Measurements from ENCODE around the gene DNAH8.

The DNAH8 gene, protein sequence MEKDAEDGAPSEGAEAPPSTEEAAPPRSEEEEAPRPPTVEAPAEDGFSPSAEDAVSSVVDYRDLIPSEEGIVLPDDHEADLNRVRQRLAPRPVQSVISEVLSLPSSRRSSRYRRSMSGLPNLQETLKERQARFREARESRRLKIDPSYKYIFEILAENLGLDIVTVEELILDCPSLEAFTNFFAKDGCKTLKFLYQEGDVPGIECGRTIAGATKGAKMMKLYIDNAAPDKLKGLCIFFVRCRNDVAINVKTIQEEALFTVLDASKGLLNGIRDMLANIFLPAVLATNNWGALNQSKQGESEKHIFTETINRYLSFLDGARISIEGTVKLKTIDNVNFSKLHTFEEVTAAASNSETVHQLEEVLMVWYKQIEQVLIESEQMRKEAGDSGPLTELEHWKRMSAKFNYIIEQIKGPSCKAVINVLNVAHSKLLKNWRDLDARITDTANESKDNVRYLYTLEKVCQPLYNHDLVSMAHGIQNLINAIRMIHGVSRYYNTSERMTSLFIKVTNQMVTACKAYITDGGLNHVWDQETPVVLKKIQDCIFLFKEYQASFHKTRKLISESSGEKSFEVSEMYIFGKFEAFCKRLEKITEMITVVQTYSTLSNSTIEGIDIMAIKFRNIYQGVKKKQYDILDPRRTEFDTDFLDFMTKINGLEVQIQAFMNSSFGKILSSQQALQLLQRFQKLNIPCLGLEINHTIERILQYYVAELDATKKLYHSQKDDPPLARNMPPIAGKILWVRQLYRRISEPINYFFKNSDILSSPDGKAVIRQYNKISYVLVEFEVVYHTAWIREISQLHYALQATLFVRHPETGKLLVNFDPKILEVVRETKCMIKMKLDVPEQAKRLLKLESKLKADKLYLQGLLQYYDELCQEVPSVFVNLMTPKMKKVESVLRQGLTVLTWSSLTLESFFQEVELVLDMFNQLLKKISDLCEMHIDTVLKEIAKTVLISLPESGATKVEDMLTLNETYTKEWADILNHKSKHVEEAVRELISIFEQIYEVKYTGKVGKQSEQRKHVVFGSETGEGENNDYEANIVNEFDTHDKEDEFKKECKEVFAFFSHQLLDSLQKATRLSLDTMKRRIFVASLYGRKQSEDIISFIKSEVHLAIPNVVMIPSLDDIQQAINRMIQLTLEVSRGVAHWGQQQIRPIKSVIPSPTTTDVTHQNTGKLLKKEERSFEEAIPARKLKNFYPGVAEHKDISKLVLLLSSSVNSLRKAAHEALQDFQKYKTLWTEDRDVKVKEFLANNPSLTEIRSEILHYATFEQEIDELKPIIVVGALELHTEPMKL (N-terminal part only)

DNA sequence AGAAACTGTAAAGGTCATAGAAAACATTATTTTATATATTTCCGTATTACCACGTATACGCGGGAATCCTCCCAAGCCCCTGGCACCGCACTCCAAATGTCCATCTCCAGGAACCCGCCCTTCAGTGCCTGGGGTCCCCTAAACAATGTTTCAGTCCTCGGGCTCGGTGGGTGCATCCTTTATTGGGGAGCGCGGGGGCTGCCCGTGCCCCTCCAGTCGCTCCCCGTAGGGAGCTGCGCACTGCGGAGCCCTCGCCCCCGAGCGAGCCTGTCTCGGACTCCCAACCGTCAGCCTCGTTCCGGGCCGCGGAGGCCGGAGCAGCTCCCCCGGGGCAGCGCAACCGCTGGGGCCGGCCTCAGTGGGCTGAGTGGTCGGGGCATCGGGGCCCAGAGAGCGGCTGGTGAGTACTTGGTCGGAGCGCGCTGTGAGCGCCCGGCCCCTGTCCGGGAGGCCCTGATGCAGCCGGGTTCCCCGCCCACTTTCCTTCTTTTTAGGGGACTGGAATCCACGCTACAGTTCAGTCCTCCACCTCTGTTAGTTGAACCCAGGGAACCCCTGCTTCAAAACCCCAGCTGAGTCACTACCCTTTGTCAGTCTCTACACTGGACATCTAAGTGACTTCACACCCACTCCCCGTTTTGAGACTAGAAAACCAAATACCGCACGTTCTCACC, at the start of gene DNAH8:
DNAH8 (plus strand) TSS at position 296 of the 674 bp plus-strand sequence. CDS start 7,499 bp downstream, outside the sequence.
- no peak for DNase-seq

DNA sequence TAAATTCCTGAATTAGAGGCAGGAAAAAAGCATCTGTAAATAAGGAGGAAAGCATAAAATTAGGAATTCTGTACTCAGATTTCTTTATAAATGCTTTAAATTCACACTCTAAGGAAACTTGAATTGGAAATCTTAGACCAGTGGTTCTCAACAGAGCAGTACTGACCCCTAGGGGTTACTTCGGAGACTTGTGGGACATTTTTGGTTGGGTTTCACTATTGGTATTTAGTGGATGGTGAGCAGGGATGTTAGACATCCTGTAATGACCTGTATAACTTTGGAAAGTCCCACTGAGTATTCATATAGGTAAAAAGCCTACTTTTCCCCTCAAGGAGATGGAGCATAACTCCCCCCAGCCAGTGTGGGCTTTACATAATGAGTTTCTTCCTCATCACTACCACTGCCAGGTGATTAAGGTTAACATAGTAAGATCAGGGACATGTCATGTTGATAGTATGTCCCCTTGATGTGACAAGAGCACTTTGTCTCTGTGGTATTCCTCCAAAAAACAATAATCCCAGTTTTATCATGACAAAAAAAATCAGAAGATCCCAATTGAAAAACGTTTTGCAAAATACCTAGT, 43.1 kb upstream of the DNAH8 start:
- peak in 3 of 56 donors; percentile 7 to 39 (median 13) for DNase-seq

DNA sequence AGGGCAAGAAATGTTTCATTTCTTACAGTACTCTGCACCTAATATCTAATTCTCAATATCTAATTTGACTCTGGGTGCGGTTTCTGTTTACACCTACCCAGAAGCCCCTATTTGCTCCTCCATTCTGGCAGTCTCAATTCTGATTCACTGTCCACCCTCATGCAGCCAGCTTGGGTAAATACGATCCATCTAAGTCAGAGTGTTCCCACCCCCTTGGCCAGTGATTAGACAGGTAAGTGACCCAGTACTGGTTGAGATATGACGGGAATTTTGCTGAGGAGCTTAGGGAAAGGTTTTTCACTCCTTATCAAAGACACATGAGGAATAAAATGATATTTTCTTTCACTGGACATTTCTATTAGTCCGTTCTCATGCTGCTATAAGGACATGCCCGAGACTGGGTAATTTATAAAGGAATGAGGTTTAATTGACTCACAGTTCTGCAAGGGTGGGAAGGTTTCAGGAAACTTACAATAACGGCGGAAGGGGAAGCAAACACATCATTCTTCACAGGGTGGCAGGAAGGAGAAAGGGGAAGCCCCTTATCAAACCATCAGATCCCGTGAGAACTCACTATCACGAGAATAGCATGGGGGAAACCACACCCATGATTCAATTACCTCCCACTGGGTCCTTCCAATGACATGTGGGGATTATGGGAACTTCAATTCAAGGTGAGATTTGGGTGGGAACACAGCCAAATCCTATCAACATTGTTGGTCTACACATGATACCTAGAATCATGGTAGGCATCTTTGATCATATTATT, 41.5 kb upstream of the DNAH8 start:
- DNase-seq: no peak

DNA sequence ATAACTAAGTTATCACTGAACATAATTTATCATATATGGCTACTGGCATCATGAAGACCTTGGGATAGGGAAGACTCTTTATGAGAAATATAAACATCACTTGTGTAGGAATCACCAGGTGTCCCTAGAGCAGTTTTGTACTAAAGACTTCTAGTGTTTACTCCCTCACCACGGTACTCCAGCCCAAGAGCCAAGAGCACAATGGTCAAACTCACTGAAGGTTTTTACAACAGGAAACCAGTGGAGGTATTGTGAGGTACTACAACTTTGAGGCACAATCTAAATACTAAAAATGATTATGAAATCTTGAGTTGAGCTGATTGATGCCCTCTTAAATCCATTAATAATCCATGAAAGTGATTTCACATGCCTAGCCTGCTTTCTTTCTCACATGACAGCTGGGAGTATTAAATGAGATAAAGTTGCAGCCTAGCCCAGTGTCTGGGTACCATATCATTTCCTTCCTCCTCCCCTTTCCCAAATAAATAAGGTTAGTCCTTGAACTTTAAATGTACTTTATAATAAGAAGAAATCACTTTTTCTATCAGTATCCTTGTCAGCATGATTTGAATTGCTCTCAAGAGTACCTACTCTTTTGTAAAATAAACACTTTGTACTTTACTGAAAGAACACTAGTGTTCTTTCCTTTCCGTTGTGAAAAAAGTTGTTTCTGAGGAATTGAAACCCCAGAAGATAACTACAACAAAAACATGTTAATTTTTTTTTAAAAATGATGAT, 38.7 kb upstream of the DNAH8 start:
- DNase-seq: no peak

DNA sequence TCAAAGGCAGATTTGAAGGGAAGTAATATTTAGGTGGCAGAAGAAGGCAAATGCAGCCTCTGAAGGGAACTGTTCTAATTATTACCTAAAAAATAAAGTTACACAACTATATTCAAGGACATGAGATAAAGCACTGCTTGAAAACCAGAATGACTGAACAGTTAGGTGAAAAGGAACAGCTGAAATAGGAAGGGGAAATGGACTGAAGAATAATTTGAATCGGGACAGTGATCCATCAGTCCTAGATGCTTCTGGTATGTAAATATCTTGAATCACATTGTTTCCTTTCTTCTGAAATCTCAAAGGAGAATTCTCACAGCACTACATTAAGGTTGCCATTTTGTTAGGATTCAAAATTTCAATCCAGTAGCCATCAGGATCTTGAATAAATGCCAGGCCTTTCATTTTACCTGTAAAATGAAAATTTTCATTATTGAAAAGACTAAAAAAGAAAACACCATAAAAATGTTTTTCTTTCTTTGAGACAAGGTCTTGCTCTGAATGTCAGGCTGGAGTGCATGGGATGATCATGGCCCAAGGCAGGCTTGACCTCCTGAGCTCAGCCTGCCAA, 38.1 kb upstream of the DNAH8 start:
- DNase-seq: no peak

DNA sequence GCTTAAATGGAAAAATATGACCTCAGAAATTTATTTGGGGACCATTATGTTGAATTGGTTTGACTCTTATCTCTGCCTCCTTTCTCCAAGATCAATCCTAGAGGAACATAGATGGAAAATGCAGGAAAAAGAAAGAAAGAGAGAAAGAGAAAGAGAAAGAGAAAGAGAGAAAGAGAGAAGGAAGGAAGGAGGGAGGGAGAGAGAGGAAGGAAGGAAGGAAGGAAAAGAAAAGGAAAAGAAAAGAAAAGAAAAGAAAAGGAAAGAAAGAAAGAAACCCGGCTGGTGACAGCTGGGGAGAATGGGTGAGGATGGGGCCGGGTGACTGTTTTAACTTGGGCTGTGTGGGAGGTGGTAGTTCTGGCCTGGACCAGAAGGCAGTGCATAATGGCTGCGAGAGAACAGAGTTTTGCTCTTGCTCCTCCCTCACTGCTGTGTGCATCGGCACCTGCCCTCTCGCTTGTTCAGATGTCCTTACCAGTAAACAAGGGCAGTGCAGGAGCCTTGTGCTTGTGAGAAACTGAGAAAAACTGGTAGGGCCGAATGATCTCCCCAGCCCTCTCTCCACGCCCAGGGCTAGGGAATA, 36.8 kb upstream of the DNAH8 start:
- no peak for DNase-seq

DNA sequence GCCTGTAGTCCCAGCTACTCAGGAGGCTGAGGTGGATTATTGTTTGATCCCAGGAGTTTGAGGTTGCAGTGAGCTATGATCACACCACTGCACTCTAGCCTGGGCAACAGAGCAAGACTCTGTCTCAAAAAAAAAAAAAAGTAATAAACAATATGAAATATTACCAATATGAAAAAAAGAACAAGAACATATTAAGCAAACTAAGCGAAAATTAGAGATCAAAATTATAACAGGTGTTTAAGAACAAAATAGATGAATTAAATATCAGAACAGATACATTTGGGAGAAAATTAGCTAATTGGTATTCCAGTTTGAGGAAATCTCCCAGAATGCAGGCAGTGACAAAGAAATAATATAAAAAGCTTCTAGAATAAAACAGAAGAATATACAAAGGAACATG, 35.4 kb upstream of the DNAH8 start:
- DNase-seq: no peak

DNA sequence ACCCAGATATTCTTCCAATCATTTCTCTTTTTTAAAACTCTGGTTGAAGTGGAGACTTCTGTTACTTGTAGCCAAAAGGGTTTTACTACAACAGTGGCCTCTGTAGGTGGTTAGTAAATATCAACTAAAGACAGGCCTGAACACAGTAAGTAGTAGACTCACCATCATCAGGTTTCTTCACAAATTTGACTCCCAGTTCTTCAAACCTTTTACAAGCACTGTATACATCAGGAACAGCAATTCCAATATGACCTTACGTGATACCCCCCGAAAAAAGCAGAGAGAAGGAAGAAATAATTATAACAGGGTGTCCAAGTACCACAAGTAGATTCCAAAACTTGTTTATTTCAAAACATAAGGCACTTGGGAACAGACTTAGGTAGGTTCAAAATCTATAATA, 33.3 kb upstream of the DNAH8 start:
- DNase-seq: no peak

DNA sequence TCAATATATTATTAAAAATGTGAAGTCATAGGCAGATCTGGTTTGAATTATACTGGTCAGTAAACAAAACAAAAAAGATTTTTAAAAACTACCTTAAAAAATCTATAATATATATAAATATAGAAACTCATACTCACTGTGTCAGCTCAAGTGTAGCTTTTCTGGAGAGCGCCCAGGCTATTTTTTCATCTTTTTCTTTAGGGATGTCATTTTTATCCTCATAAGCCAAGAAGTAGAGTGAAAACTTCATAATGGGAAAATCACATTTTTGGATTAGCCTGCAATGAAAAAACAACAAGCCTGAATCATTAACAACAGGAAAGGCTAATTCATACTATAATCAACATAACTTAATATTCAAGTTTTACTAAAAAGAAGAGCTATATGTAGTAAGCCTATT, 30.9 kb upstream of the DNAH8 start:
- no peak for DNase-seq

DNA sequence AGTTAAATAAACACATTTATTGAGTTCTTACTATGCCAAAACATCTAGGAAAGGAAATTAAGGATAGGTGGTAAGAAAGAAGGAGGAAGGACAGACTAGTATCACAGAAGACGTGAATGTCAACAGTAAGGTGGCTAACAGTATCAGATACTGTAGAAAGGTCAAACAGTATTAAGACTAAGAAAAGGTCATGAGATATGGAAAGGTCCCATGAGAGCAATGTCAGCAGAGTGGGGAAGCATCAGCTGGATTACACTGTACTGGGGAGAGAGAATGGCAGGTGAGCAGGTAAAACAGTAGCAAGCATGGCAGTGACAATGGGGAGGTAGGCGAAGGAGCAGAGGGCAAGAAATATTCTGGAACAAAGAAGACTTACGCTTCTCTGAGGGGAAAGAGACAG, 30.2 kb upstream of the DNAH8 start:
- DNase-seq: no peak

DNA sequence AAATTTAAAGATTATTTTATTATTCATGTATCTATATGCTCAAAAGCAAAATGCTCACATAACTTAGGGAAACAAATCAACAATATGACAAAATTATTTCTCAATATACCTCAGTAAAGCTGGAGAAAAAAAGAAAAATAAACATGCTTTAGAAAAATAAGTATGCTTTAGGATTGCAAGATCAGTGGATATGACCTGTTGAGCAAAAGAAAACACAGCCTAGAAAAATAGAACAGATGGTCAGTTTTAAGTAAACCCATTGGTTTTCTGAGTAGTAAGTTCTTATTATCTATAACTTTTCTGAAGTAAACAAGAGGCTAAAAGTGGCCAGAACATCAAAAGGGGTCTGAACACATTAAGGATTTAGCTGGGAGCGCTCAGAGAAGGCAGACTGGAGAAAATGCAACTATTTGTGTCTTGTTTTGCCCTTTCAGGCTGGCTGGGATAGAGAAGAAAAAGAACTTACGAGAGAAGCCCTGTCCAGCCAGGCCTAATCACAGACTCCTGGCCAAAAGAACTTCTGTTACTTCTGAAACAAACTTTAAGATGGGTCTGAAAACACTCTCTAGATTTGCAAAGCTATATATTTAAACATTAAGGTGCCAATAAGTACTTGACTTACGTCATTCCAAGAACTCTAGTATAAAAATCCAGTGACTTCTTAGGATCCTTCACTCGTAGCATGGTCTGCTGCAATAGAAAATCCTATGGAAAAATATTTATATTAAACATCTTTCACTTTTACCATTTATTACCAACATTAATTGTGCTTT, 28.7 kb upstream of the DNAH8 start:
- no peak for DNase-seq

DNA sequence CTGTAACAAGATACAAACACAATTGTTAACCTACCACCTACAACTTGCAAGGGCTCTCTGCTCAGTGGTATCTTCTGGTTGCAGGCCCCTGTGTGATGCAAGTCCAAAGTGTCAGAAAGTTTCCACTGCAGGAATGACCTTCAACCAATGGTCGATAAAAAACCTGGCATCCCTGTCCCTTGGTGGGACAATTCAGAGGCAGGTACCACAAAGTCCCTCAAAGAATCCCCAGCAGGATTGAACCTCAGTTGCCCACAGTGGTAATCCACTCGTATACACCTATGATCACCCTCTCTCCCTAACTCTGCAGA, 28.1 kb upstream of the DNAH8 start:
- DNase-seq: no peak

DNA sequence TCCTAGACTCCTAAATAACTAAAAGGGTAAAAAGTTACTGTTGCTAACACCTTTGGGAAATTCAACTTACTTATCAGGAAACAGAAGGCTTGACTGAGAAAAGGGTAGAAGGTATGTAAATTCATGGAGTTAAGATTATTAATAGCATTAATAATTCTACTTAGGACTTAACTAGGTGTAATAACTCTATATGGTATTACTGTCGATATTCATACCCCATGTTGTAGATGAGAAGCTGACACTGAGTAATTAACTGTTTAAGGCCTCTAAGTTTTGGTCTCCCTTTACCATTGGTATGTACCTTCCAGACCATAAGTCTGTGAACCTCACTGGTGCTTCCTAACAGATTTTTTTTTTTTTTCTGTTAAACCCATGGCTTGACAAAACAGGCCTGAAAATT, 27.6 kb upstream of the DNAH8 start:
- DNase-seq: no peak

DNA sequence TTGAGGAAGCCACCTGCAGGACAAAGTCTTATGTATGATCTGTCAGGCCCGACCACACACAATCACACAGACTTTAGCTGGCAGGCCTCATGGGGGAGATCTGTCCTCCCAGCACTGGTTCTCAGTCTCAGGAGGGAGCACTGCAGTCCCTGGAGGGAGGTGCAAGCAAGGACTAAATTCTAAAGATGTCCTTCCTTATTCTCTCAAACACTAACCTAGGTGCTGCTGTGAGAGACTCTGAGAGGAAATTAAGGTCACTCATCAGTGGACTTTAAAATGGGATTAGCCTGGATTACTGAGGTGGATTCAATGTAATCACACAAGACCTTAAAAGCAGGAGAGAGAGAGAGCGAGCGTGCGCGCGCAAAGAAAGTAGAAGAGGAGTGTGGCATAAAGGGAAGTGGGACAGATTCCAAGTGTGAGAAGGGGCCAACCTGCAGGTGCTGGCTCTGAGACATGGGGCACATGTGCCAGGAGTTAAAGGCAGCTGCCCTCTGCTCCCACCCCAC, 26.5 kb upstream of the DNAH8 start:
- DNase-seq: peak in 1 of 56 donors; percentile 26

DNA sequence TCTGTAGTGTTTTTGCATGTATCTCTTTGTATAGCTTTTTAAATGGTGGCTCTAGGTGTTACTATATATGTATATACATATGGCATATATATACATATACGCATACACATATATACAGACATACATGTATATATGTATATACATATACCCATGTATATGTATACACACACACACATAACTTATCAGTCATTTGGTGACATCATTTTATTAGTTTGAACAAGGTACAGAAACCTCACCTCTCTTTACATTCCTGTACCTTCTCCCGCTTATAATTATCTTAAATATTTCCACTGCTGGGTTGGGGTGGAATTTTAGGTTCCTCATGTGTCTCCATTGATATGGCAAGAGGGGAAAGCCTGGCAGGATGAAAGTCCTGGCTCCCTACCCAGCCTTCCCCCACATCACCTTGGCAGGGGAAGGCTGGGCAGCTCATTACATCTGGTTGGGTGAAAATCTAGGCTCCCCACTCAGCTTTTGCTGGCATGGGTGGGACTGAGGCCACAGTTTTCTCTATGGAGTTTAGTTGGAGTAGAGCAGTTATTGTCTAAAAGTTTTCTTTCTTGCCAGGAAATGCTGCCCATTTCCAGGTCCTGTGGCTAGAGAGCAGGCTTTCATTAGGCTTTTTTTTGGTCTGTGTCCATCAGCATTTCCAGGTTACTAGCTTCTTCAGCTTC, 19.7 kb upstream of the DNAH8 start:
- peak in 17 of 56 donors; percentile 7 to 60 (median 16) for DNase-seq

DNA sequence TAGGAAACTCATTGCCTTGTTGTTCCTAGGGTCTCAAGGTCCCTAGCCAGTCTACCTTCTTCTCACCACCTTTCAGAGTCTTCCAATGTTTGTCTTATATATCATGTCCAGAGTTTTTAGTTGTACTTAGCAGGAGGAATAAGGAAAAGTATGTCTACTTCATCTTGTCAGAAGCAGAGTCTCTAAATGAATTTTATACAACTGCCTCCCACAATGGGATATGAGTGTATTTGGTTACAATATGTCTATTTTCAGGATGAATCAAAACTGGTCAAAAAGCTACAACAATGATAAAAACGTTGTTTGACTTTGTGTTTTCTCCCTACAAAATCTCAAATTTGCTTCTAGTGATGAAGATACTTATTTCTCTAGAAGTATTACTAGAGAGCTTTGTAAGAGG, 19.2 kb upstream of the DNAH8 start:
- no peak for DNase-seq

DNA sequence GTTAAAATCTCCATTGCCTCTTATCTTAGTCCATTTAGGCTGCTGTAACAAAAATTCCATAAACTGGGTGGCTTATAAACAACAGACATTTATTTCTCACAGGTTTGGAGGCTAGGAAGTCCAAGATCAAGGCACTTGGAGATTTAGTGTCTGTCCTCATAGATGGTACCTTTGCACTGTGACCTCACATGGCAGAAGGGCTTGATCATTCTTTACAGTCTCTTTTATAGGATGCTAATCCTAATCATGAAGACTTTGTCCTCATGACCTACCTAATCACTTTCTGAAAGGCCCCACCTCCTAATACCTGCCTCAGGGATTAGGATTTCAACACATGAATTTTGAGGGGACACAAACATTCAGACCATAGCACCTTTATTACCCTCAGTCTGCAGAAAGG, 18.8 kb upstream of the DNAH8 start:
- DNase-seq: no peak
